ENCODE results near the gene CYB5R3. TPM values are rescaled to one million over a fixed set of nuclear protein-coding genes. Genes with fewer than 3 reads are reported as not detected.

CYB5R3 gene
- total RNA-seq, 4 donors from 2014 or later, result 107 to 159 (median 138) TPM

- 93% methylated on average over 10 of the region's 14 CpGs for WGBS
- H3K36me3 ChIP-seq, result no peaks in the 10 kb centered on the region
- no peak for TF ChIP-seq POLR2A (IDR thresholded peaks at IDR 0.05)
- no peak for TF ChIP-seq POLR2AphosphoS5 (IDR thresholded peaks at IDR 0.05)
- TF ChIP-seq CTCF (IDR thresholded peaks at IDR 0.05), result no peak
- no peak for TF ChIP-seq EP300 (IDR thresholded peaks at IDR 0.05)
- H3K9me3 ChIP-seq, result no peaks in the 10 kb centered on the region
- peak overlapping the region; percentile 95 for H3K4me3 ChIP-seq
- H3K4me1 ChIP-seq, result peaks cover 68% of the 10 kb centered on the region
- DNase-seq (ENCODE audit: low spot score in 2 of 2), result no peak
- no peaks in the 10 kb centered on the region for H3K27me3 ChIP-seq
- peak overlapping the region; percentile 97 for H3K27ac ChIP-seq
Measured at GRCh38 chr22:42643634-42644421, 5.4 kb downstream of the CYB5R3 start.

GRCh38 chr22:42642806-42643633 is 6.2 kb downstream of the CYB5R3 start:
- H3K4me1 ChIP-seq, result peaks cover 61% of the 10 kb centered on the region
- no peak for DNase-seq (ENCODE audit: low spot score in 2 of 2)

GRCh38 chr22:42641801-42642413 is 7.3 kb downstream of the CYB5R3 start:
- H3K36me3 ChIP-seq, result no peaks in the 10 kb centered on the region
- no peak overlapping the region for H3K4me3 ChIP-seq
- no peaks in the 10 kb centered on the region for H3K27me3 ChIP-seq
- no peak overlapping the region for H3K27ac ChIP-seq
- no peak for TF ChIP-seq EP300 (IDR thresholded peaks at IDR 0.05)
- no peak for TF ChIP-seq CTCF (IDR thresholded peaks at IDR 0.05)
- TF ChIP-seq POLR2AphosphoS5 (IDR thresholded peaks at IDR 0.05), result no peak
- TF ChIP-seq POLR2A (IDR thresholded peaks at IDR 0.05), result no peak
- no peaks in the 10 kb centered on the region for H3K9me3 ChIP-seq
- no peak for DNase-seq (ENCODE audit: low spot score in 2 of 2)
- WGBS, result 83% methylated on average over 9 of the region's 9 CpGs
- peaks cover 50% of the 10 kb centered on the region for H3K4me1 ChIP-seq

More at GRCh38 chr22:42642806-42643633, 6.2 kb downstream of the CYB5R3 start:
- H3K4me3 ChIP-seq, result no peak overlapping the region
- TF ChIP-seq POLR2A (IDR thresholded peaks at IDR 0.05) (no peak), EP300 (IDR thresholded peaks at IDR 0.05) (no peak), CTCF (IDR thresholded peaks at IDR 0.05) (no peak), POLR2AphosphoS5 (IDR thresholded peaks at IDR 0.05) (no peak)
- H3K36me3 ChIP-seq, result no peaks in the 10 kb centered on the region
- H3K27ac ChIP-seq, result peak overlapping the region; percentile 97
- 54% methylated on average over 6 of the region's 12 CpGs for WGBS
- no peaks in the 10 kb centered on the region for H3K27me3 ChIP-seq
- H3K9me3 ChIP-seq, result no peaks in the 10 kb centered on the region

GRCh38 chr22:42639541-42640241 is 9.5 kb downstream of the CYB5R3 start:
- no peak overlapping the region for H3K27ac ChIP-seq
- 83% methylated on average over 9 of the region's 9 CpGs for WGBS
- H3K4me1 ChIP-seq, result peaks cover 50% of the 10 kb centered on the region
- H3K27me3 ChIP-seq, result no peaks in the 10 kb centered on the region
- DNase-seq (ENCODE audit: low spot score in 2 of 2), result no peak
- H3K9me3 ChIP-seq, result no peaks in the 10 kb centered on the region
- TF ChIP-seq EP300 (IDR thresholded peaks at IDR 0.05) (no peak), POLR2AphosphoS5 (IDR thresholded peaks at IDR 0.05) (no peak), CTCF (IDR thresholded peaks at IDR 0.05) (no peak), POLR2A (IDR thresholded peaks at IDR 0.05) (no peak)
- no peak overlapping the region for H3K4me3 ChIP-seq
- H3K36me3 ChIP-seq, result peaks cover 17% of the 10 kb centered on the region

Measured in suprapubic skin (tissue), 4 donors.